Inflammatory macrophage treated with lipopolysaccharide for 1 hour (primary cell): ENCODE measurements around the gene MSI1.

Experiments
- DNase-seq, 2 donors: peaks; one replicate each; pipeline ENCODE4 v3.0.0-alpha.2; 2020 to 2022

The MSI1 gene

DNA sequence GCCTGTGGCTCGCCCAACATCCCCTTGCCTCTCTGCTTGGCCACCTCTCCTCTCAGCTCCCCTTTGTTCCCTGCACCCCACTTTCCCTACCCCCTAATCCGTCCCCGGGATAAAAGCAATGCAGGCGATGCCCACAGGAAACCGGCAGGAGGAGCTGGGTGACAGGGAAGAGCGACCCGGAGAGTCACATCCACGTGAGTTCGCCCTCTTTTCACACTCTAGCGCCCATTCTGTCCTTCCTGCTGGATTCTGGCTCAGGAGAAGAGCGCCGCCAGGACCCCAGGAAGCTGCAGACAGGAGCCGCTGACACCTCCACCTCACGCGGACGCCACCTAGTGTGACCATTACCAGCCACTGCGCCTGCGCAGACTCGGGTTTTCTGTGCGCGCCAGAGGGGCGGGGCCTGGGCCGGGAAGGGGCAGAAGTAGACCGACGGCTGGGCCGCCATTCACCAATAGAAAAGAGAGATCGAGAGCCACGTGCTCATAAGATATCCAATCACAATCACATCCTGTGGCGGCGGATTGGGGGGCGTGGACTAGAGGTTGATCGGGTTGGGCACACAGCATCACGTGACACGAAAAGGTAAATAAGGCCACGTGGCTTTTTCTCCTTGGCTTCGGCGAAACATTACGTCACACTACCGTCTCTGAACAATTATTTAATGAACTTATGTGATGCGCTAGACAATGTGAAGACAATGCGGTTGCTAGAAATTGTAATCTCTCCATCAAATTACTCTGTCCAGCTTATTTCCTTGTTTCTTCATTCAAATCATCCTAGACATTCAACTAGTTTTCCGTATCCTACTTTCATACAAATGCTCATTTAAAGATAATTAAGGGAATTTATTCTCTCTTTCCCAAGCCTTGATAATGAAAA, 51.5 kb downstream of the MSI1 start:
- peak; percentile 99 for DNase-seq

- no peak for DNase-seq
These were observed 52.2 kb downstream of the MSI1 start for GRCh38 chr12:120316798-120317223.

DNA sequence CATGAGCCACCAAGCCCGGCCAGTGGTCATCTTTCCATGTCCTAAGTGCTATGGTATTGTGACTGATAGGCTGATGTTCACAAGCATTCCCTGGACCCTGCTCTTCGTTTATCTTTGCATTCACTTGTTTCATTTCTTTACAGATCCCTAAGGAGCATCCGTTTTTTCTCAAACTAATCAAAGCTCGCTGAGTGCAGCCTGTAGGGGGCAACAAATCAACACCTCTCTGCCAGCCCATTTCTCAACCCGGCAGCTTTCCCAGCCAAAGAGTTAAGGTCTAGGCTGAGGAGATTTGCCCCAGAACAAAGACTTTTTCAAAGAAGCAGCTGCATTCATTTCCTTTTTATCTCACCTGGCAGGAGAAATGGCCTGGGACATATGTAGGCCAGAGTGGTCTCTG, 54.7 kb downstream of the MSI1 start:
- no peak for DNase-seq

GRCh38 chr12:120301962-120302815, 66.8 kb downstream of the MSI1 start, which contains the start of gene SIRT4:
Gene SIRT4 (plus strand): TSS chr12:120302321. CDS start chr12:120303562, 1,241 bp downstream.
- peak; percentile 90 to 97 for DNase-seq

- peak; percentile 96 to 97 for DNase-seq
These were observed 76.1 kb downstream of the MSI1 start, which contains the start of gene RNU4-1 for GRCh38 chr12:120292661-120293531. Gene RNU4-1 (minus strand): TSS chr12:120293237.

GRCh38 chr12:120292411-120292660, 76.6 kb downstream of the MSI1 start:
- DNase-seq, result no peak
